SU-DHL-6 (cell line): Measurements from ENCODE around the gene SIRPA.

Experiments used
- H2AFZ ChIP-seq: fragments of 200-600 bp; sonication (generic); 2 replicates; pipeline ENCODE4 v1.6.1; 2014; ENCODE audit warnings: low read depth, mild to moderate bottlenecking, moderate library complexity, mixed read lengths, antibody characterized with exemption, low read length; ENCODE audit not compliant: severe bottlenecking
- H3F3A ChIP-seq: fragments of 200-600 bp; shearing (Covaris generic); 2 replicates; pipeline ENCODE4 v1.6.0; 2016; ENCODE audit warnings: antibody characterized with exemption, mild to moderate bottlenecking; ENCODE audit not compliant: insufficient read depth
- H3K27ac ChIP-seq: fragments of 200-600 bp; sonication (generic); 2 replicates; pipeline ENCODE4 v1.5.1; 2016; ENCODE audit warnings: low read depth, mild to moderate bottlenecking, low read length, moderate library complexity, mixed read lengths
- H3K27me3 ChIP-seq: fragments of 200-600 bp; sonication (generic), shearing (Covaris generic); 2 replicates; pipeline ENCODE4 v1.6.0; 2014; ENCODE audit warnings: mild to moderate bottlenecking, low read length
- H3K36me3 ChIP-seq: fragments of 200-600 bp; sonication (generic); 2 replicates; pipeline ENCODE4 v1.6.1; 2014; ENCODE audit warnings: mild to moderate bottlenecking, low read length, mixed read lengths
- H3K4me2 ChIP-seq: fragments of 300-600, 200-600 bp; shearing (Covaris generic), sonication (generic); 2 replicates; pipeline ENCODE4 v1.6.0; 2014; ENCODE audit warnings: low read length, low read depth, mild to moderate bottlenecking; ENCODE audit not compliant: poor library complexity, severe bottlenecking
- H3K4me3 ChIP-seq: fragments of 200-600 bp; sonication (generic); 2 replicates; pipeline ENCODE4 v1.5.1; 2014; ENCODE audit warnings: antibody characterized with exemption, low read length, mild to moderate bottlenecking, mixed read lengths; ENCODE audit not compliant: insufficient read depth, poor library complexity, severe bottlenecking
- H3K79me2 ChIP-seq: fragments of 200-600 bp; sonication (generic); 2 replicates; pipeline ENCODE4 v1.6.1; 2014; ENCODE audit warnings: mild to moderate bottlenecking, low read length, moderate library complexity; ENCODE audit not compliant: insufficient read depth
- H3K9ac ChIP-seq: fragments of 200-600 bp; sonication (generic); 2 replicates; pipeline ENCODE4 v1.7.0; 2014; ENCODE audit warnings: mild to moderate bottlenecking, low read length
- H3K9me2 ChIP-seq: fragments of 200-600 bp; sonication (generic); replicated peaks from 2 replicates; pipeline ENCODE4 v1.6.1; 2014; ENCODE audit warnings: low read length; ENCODE audit not compliant: insufficient read depth
- H3K9me3 ChIP-seq: fragments of 200-600 bp; sonication (generic); 2 replicates; pipeline ENCODE4 v1.6.1; 2014; ENCODE audit warnings: low read length, mixed read lengths; ENCODE audit not compliant: insufficient read depth
- H4K20me1 ChIP-seq: fragments of 200-600 bp; sonication (generic); 2 replicates; pipeline ENCODE4 v1.6.1; 2014; ENCODE audit warnings: low read depth, mild to moderate bottlenecking, antibody characterized with exemption, low read length, moderate library complexity, mixed read lengths
- EZH2phosphoT487 ChIP-seq: fragments of 200-600 bp; sonication (generic), shearing (Covaris generic); conservative IDR thresholded peaks from 2 replicates; pipeline ENCODE4 v1.6.1; 2018; ENCODE audit warnings: mild to moderate bottlenecking, antibody characterized with exemption, low read length, moderate library complexity, mixed read lengths
- TF ChIP-seq, protein P1 (sequence below): fragments of 200-600 bp; sonication (generic); IDR thresholded peaks from one replicate; pipeline ENCODE4 v1.5.1; 2017; ENCODE audit warnings: antibody characterized with exemption, mild to moderate bottlenecking, low read length, moderate library complexity; ENCODE audit not compliant: insufficient read depth, poor library complexity, severe bottlenecking

SIRPA gene

DNA sequence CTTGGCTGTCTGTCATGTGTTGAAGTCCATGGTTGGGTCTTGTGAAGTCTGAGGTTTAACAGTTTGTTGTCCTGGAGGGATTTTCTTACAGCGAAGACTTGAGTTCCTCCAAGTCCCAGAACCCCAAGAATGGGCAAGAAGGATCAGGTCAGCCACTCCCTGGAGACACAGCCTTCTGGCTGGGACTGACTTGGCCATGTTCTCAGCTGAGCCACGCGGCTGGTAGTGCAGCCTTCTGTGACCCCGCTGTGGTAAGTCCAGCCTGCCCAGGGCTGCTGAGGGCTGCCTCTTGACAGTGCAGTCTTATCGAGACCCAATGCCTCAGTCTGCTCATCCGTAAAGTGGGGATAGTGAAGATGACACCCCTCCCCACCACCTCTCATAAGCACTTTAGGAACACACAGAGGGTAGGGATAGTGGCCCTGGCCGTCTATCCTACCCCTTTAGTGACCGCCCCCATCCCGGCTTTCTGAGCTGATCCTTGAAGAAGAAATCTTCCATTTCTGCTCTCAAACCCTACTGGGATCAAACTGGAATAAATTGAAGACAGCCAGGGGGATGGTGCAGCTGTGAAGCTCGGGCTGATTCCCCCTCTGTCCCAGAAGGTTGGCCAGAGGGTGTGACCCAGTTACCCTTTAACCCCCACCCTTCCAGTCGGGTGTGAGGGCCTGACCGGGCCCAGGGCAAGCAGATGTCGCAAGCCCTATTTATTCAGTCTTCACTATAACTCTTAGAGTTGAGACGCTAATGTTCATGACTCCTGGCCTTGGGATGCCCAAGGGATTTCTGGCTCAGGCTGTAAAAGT lies 43.5 kb downstream of the SIRPA start:
- H4K20me1 ChIP-seq = no peaks in the 10 kb centered on the region
- H3F3A ChIP-seq = no peaks in the 10 kb centered on the region
- H3K9me2 ChIP-seq = no peaks in the 10 kb centered on the region
- no peak overlapping the region for H3K4me3 ChIP-seq
- no peak overlapping the region for H2AFZ ChIP-seq
- H3K27me3 ChIP-seq = no peaks in the 10 kb centered on the region
- no peaks in the 10 kb centered on the region for H3K79me2 ChIP-seq
- TF ChIP-seq, protein P1, sequence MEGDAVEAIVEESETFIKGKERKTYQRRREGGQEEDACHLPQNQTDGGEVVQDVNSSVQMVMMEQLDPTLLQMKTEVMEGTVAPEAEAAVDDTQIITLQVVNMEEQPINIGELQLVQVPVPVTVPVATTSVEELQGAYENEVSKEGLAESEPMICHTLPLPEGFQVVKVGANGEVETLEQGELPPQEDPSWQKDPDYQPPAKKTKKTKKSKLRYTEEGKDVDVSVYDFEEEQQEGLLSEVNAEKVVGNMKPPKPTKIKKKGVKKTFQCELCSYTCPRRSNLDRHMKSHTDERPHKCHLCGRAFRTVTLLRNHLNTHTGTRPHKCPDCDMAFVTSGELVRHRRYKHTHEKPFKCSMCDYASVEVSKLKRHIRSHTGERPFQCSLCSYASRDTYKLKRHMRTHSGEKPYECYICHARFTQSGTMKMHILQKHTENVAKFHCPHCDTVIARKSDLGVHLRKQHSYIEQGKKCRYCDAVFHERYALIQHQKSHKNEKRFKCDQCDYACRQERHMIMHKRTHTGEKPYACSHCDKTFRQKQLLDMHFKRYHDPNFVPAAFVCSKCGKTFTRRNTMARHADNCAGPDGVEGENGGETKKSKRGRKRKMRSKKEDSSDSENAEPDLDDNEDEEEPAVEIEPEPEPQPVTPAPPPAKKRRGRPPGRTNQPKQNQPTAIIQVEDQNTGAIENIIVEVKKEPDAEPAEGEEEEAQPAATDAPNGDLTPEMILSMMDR = no peak
- no peak for TF ChIP-seq EZH2phosphoT487
- no peak overlapping the region for H3K9ac ChIP-seq
- no peak overlapping the region for H3K4me2 ChIP-seq
- H3K9me3 ChIP-seq = no peaks in the 10 kb centered on the region
- H3K27ac ChIP-seq = no peak overlapping the region
- H3K36me3 ChIP-seq = no peaks in the 10 kb centered on the region

GRCh38 chr20:1939270-1939595 lies 44.0 kb downstream of the SIRPA start:
- H4K20me1 ChIP-seq = no peaks in the 10 kb centered on the region
- no peaks in the 10 kb centered on the region for H3K9me3 ChIP-seq
- no peak overlapping the region for H3K4me2 ChIP-seq
- no peaks in the 10 kb centered on the region for H3K79me2 ChIP-seq
- H3K9ac ChIP-seq = no peak overlapping the region
- no peak overlapping the region for H2AFZ ChIP-seq
- H3K4me3 ChIP-seq = no peak overlapping the region
- no peaks in the 10 kb centered on the region for H3K27me3 ChIP-seq
- H3K36me3 ChIP-seq = no peaks in the 10 kb centered on the region
- H3F3A ChIP-seq = no peaks in the 10 kb centered on the region
- no peaks in the 10 kb centered on the region for H3K9me2 ChIP-seq
- H3K27ac ChIP-seq = no peak overlapping the region
- TF ChIP-seq, protein P1 = no peak
- no peak for TF ChIP-seq EZH2phosphoT487

GRCh38 chr20:1940581-1940980 lies 45.4 kb downstream of the SIRPA start:
- H3K27me3 ChIP-seq = no peaks in the 10 kb centered on the region
- H4K20me1 ChIP-seq = no peaks in the 10 kb centered on the region
- no peaks in the 10 kb centered on the region for H3K79me2 ChIP-seq
- H3K9ac ChIP-seq = no peak overlapping the region
- H3K4me3 ChIP-seq = no peak overlapping the region
- H3F3A ChIP-seq = no peaks in the 10 kb centered on the region
- H3K36me3 ChIP-seq = no peaks in the 10 kb centered on the region
- no peak overlapping the region for H3K4me2 ChIP-seq
- H2AFZ ChIP-seq = no peak overlapping the region
- H3K9me2 ChIP-seq = no peaks in the 10 kb centered on the region
- TF ChIP-seq, protein P1 = no peak
- no peak overlapping the region for H3K27ac ChIP-seq
- no peaks in the 10 kb centered on the region for H3K9me3 ChIP-seq
